Osteocyte (in vitro differentiated cells): ENCODE data around the gene LZTFL1. TPM values are rescaled to one million over a fixed set of nuclear protein-coding genes. Genes with fewer than 3 reads are reported as not detected.
A peak's percentile ranks its signal among the peaks of the same experiment; 100 is the strongest.

Source experiments
- DNase-seq: peaks from one replicate; pipeline ENCODE4 v3.0.0; 2021; ENCODE audit warnings: mixed read lengths; ENCODE audit not compliant: unreplicated experiment; ENCODE audit errors: extremely low spot score
- H3K27ac Mint-ChIP-seq: one replicate; pipeline ENCODE4 v1.8.0; 2021; ENCODE audit warnings: mild to moderate bottlenecking, mixed read lengths; ENCODE audit not compliant: unreplicated experiment
- H3K27me3 Mint-ChIP-seq: one replicate; pipeline ENCODE4 v1.8.0; 2021; ENCODE audit warnings: mixed read lengths; ENCODE audit not compliant: unreplicated experiment
- H3K36me3 Mint-ChIP-seq: one replicate; pipeline ENCODE4 v1.8.0; 2021; ENCODE audit warnings: mixed read lengths; ENCODE audit not compliant: unreplicated experiment
- H3K4me1 Mint-ChIP-seq: one replicate; pipeline ENCODE4 v1.8.0; 2021; ENCODE audit warnings: mixed read lengths; ENCODE audit not compliant: unreplicated experiment
- H3K4me3 Mint-ChIP-seq: one replicate; pipeline ENCODE4 v1.8.0; 2021; ENCODE audit warnings: mild to moderate bottlenecking, moderate library complexity, mixed read lengths; ENCODE audit not compliant: unreplicated experiment
- H3K9me3 Mint-ChIP-seq: one replicate; pipeline ENCODE4 v1.8.0; 2021; ENCODE audit warnings: mixed read lengths; ENCODE audit not compliant: unreplicated experiment
- total RNA-seq: library from RNA; stranded (reverse); gene quantifications from 2 replicates; pipeline ENCODE4 v1.2.1, GENCODE V29; 2021
- TF ChIP-seq, protein P1 (sequence below): fragments of 200-600 bp; sonication (generic); IDR thresholded peaks from 2 replicates; pipeline ENCODE4 v1.5.0; 2021; ENCODE audit warnings: antibody characterized with exemption, mild to moderate bottlenecking, moderate library complexity

LZTFL1 gene
- total RNA-seq, 1 donor from 2014 or later: 20.2 TPM

DNA sequence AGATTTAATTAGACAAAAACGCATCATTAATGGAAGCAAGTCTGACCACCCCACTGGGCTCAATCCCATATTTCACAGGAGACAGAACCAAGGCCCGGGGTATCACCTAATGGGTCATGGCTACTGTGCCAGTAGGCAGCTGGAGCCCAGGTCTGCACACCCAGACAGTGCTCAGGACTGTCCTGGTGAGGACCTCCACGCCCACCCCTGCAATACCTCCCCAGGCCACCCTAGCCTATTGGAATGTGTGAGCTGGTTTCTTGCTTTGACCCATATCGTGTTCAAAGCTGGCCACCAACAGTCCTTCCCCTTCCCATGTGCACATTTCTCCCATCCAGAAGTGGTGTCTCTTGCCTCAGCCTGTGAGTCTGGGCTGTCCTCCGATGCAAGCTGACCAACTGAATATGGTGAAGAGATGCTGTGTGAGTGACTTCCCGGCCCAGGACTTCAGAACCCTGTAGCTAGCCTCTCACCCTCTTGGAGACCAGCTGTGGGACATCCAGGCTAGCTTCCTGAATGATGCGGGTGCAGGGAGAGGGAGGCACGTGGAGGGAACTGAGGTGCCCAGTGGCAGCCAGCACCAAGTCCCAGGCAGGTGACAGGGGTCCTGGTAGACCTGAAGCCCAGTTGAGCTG lies 64.7 kb downstream of the LZTFL1 start:
- H3K4me1 Mint-ChIP-seq: no peaks in the 10 kb centered on the region

DNA sequence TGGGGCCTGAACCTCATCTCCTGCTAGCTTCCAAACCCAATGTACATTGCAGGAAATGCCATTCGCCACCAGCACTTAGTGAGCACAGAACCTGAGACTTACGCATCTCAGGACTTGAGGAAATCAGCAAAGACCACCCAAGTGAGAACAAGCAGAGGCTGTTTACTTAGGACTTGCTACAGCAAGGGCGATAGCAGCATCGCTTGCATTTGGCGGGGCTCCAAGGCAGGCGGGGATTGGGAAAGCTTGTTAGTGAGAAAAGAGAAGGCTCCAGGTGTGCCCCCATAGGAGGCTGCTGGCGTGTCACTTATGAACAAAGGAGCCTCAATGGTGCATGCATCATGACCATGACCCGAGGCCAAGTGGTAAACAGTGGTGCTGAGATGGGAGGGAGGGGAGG lies 65.3 kb downstream of the LZTFL1 start:
- Mint-ChIP-seq H3K4me3 (no peak overlapping the region), H3K27me3 (peaks cover 38% of the 10 kb centered on the region), H3K4me1 (no peaks in the 10 kb centered on the region), H3K36me3 (no peaks in the 10 kb centered on the region), H3K9me3 (no peaks in the 10 kb centered on the region), H3K27ac (no peak overlapping the region)
- TF ChIP-seq, protein P1, sequence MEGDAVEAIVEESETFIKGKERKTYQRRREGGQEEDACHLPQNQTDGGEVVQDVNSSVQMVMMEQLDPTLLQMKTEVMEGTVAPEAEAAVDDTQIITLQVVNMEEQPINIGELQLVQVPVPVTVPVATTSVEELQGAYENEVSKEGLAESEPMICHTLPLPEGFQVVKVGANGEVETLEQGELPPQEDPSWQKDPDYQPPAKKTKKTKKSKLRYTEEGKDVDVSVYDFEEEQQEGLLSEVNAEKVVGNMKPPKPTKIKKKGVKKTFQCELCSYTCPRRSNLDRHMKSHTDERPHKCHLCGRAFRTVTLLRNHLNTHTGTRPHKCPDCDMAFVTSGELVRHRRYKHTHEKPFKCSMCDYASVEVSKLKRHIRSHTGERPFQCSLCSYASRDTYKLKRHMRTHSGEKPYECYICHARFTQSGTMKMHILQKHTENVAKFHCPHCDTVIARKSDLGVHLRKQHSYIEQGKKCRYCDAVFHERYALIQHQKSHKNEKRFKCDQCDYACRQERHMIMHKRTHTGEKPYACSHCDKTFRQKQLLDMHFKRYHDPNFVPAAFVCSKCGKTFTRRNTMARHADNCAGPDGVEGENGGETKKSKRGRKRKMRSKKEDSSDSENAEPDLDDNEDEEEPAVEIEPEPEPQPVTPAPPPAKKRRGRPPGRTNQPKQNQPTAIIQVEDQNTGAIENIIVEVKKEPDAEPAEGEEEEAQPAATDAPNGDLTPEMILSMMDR: no peak
- DNase-seq: peak; percentile 80

More for the DNA sequence above, 64.7 kb downstream of the LZTFL1 start:
- DNase-seq: peak; percentile 71
- H3K27ac Mint-ChIP-seq: no peak overlapping the region
- H3K27me3 Mint-ChIP-seq: peaks cover 34% of the 10 kb centered on the region
- no peaks in the 10 kb centered on the region for H3K36me3 Mint-ChIP-seq
- no peaks in the 10 kb centered on the region for H3K9me3 Mint-ChIP-seq
- TF ChIP-seq, protein P1: no peak
- no peak overlapping the region for H3K4me3 Mint-ChIP-seq

DNA sequence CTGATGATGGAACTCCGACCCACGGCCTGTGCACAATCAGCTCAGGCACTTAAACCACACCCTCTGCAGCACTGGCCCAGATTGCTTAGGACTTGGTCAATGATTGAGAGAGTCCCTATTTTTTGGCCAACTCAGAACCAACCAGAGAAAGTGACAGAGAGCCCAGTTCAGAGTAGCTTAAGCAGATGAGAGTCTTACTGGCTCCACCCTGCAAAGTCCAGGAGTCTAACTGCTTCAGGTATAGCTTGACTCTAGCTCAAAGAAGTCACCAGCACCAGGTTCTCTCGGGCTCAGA lies 65.7 kb downstream of the LZTFL1 start:
- Mint-ChIP-seq H3K9me3 (no peaks in the 10 kb centered on the region), H3K4me1 (no peaks in the 10 kb centered on the region), H3K36me3 (no peaks in the 10 kb centered on the region), H3K27me3 (peaks cover 37% of the 10 kb centered on the region), H3K27ac (no peak overlapping the region), H3K4me3 (no peak overlapping the region)
- TF ChIP-seq, protein P1: no peak
- no peak for DNase-seq

DNA sequence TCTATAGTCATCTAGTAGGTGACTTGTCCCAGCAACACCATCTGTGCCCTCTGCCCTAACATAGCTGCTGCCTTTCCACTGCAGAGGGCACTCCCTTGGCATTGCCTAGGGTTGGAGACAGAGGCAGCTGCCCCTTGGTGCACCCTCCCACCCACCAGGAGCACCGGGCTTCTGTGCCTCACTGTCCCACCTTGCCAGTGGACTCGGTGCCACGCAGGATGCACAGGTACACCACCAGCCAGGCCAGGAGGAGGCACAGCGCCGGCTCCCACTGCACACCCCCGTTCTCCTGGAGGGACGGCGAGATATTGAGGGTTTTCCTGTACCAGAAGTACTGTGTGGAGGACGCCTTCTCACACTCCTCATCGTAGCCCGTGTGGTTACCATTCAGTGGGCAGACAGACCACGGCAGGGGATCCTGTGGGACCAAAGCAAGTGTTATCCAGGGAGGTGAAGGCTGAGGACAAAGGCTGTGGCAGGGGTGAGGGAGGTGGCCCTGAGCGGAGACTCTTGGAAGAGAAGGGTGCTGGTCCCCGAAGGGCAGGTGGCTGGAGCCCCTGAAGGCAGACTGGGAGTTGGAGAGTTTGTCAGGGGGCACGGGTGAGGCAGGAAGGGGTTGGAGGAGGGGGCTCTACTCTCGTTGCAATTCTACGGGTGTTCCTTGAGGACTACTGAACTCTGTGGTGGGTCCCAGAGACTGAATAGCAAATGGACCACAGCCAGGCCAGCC lies 66.2 kb downstream of the LZTFL1 start:
- TF ChIP-seq, protein P1: no peak
- Mint-ChIP-seq H3K27me3 (peaks cover 41% of the 10 kb centered on the region), H3K4me3 (no peak overlapping the region), H3K36me3 (no peaks in the 10 kb centered on the region), H3K27ac (no peak overlapping the region), H3K4me1 (no peaks in the 10 kb centered on the region), H3K9me3 (no peaks in the 10 kb centered on the region)
- DNase-seq: peak; percentile 77
